IMR-90 (cell line): ENCODE results near the gene SLC35E4. TPM values are rescaled to one million over a fixed set of nuclear protein-coding genes. Genes with fewer than 3 reads are reported as not detected.
"Not testable (repeated sequence)": the region's sequence is repeated elsewhere in the genome, so short reads cannot be mapped to it uniquely, and the experiment has no call there.

Experiments
- ATAC-seq: fragments of 200-7000 bp; cut with Tn5 transposase; 2 replicates; pipeline ENCODE4 v1.9.1; 2020; ENCODE audit warnings: low read depth, mild to moderate bottlenecking, moderate library complexity
- BruUV-seq: library from RNA; stranded (reverse); fragments of 400-500 nt; replicated peaks from 2 replicates; lab custom pipeline; 2021; lab: Mats Ljungman, UMichigan
- CTCF ChIA-PET: fragments of 300-600 bp; formaldehyde crosslinking; extraction: SDS; loops from one replicate; lab custom pipeline; 2021; ENCODE audit warnings: antibody characterized with exemption; lab: Yijun Ruan, JAX
- POLR2A ChIA-PET: fragments of 300-600 bp; sonication (Branson Sonifier 250); formaldehyde crosslinking; loops from one replicate; lab custom pipeline; 2022; ENCODE audit warnings: antibody characterized with exemption; ENCODE audit not compliant: unreplicated experiment; lab: Charles Lee
- DNase-seq: peaks from one replicate; pipeline ENCODE4 v3.0.0; 2013
- H2AFZ ChIP-seq: replicated peaks from 2 replicates; pipeline ENCODE3; 2013; ENCODE audit warnings: low read length, mild to moderate bottlenecking; ENCODE audit not compliant: poor library complexity
- H2AK5ac ChIP-seq: 2 replicates; pipeline ENCODE4 v1.6.1; 2013; ENCODE audit warnings: low read depth, low read length, inconsistent platforms
- H2AK9ac ChIP-seq: replicated peaks from 2 replicates; pipeline ENCODE3; 2013; ENCODE audit warnings: mild to moderate bottlenecking, low read depth, low read length, moderate library complexity; ENCODE audit not compliant: poor library complexity
- H2BK120ac ChIP-seq: 2 replicates; pipeline ENCODE4 v1.6.1; 2013; ENCODE audit warnings: low read depth, low read length, inconsistent platforms
- H2BK15ac ChIP-seq: 3 replicates; pipeline ENCODE4 v1.6.1; 2013; ENCODE audit warnings: low read depth, low read length, inconsistent platforms
- H2BK20ac ChIP-seq: 2 replicates; pipeline ENCODE4 v1.6.1; 2013; ENCODE audit warnings: low read depth, mild to moderate bottlenecking, inconsistent platforms, low read length, moderate library complexity
- H2BK5ac ChIP-seq: 2 replicates; pipeline ENCODE4 v1.6.1; 2013; ENCODE audit warnings: mild to moderate bottlenecking, low read depth, low read length, inconsistent platforms; ENCODE audit not compliant: poor library complexity, severe bottlenecking
- H3K14ac ChIP-seq: replicated peaks from 2 replicates; pipeline ENCODE4 v1.6.1; 2013; ENCODE audit warnings: low read depth, low read length, inconsistent platforms
- H3K18ac ChIP-seq: 2 replicates; pipeline ENCODE4 v1.6.1; 2013; ENCODE audit warnings: low read depth, low read length, control low read depth
- H3K23ac ChIP-seq: 2 replicates; pipeline ENCODE4 v1.6.1; 2013; ENCODE audit warnings: low read depth, low read length, inconsistent platforms
- H3K27ac ChIP-seq: 2 replicates; pipeline ENCODE4 v1.5.1; 2013; ENCODE audit warnings: mild to moderate bottlenecking, control low read depth, low read length; ENCODE audit not compliant: insufficient read depth
- H3K27me3 ChIP-seq: 2 replicates; pipeline ENCODE4 v1.6.1; 2013; ENCODE audit warnings: low read length; ENCODE audit not compliant: control insufficient read depth, insufficient read depth
- H3K36me3 ChIP-seq: 2 replicates; pipeline ENCODE4 v1.6.1; 2013; ENCODE audit warnings: low read length, mixed read lengths; ENCODE audit not compliant: control insufficient read depth, insufficient read depth
- H3K4ac ChIP-seq: 2 replicates; pipeline ENCODE4 v1.6.1; 2013; ENCODE audit warnings: low read depth, low read length, inconsistent platforms
- H3K4me1 ChIP-seq: 2 replicates; pipeline ENCODE4 v1.6.1; 2013; ENCODE audit warnings: low read length, mixed read lengths; ENCODE audit not compliant: control insufficient read depth, insufficient read depth
- H3K4me2 ChIP-seq: 2 replicates; pipeline ENCODE4 v1.6.1; 2013; ENCODE audit warnings: low read depth, mild to moderate bottlenecking, control low read depth, low read length, moderate library complexity
- H3K4me3 ChIP-seq: 2 replicates; pipeline ENCODE4 v1.5.1; 2013; ENCODE audit warnings: low read depth, mild to moderate bottlenecking, control low read depth, low read length, moderate library complexity; ENCODE audit not compliant: insufficient read depth
- H3K56ac ChIP-seq: 2 replicates; pipeline ENCODE4 v1.6.1; 2013; ENCODE audit warnings: low read length, inconsistent platforms; ENCODE audit not compliant: insufficient read depth; ENCODE audit errors: extremely low read depth
- H3K79me1 ChIP-seq, 2 experiments: 2 replicates each; pipeline ENCODE4 v1.6.1; 2013; ENCODE audit warnings: low read length in 2 of 2, inconsistent platforms in 1 of 2, low read depth in 1 of 2
- H3K9ac ChIP-seq: 2 replicates; pipeline ENCODE4 v1.6.1; 2013; ENCODE audit warnings: low read depth, low read length, control low read depth
- H3K9me1 ChIP-seq: 2 replicates; pipeline ENCODE4 v1.6.1; 2013; ENCODE audit warnings: low read length, inconsistent platforms; ENCODE audit not compliant: insufficient read depth
- H3K9me3 ChIP-seq: 2 replicates; pipeline ENCODE4 v1.6.1; 2013; ENCODE audit warnings: low read length; ENCODE audit not compliant: control insufficient read depth, insufficient read depth
- H4K20me1 ChIP-seq: 2 replicates; pipeline ENCODE4 v1.6.1; 2013; ENCODE audit warnings: low read length, inconsistent platforms; ENCODE audit not compliant: insufficient read depth
- H4K5ac ChIP-seq: 2 replicates; pipeline ENCODE4 v1.6.1; 2013; ENCODE audit warnings: mild to moderate bottlenecking, low read depth, low read length, control low read depth
- H4K8ac ChIP-seq, 2 experiments: 2 replicates each; pipeline ENCODE4 v1.6.1; 2013; ENCODE audit warnings: low read depth in 2 of 2, low read length in 2 of 2, control low read depth in 1 of 2, inconsistent platforms in 1 of 2
- H4K91ac ChIP-seq: 2 replicates; pipeline ENCODE4 v1.6.1; 2013; ENCODE audit warnings: low read depth, low read length, inconsistent platforms; ENCODE audit not compliant: insufficient read depth
- WGBS, 2 experiments: methylation state at CpG; one replicate each; pipeline versions ENCODE4 v1.1.5 to v1.1.7; 2013; ENCODE audit warnings: missing lambda C conversion rate in 2 of 2; ENCODE audit not compliant: insufficient read length in 1 of 2; ENCODE audit errors: extremely low coverage in 2 of 2; 5-methylcytosine and 5-hydroxymethylcytosine counted together
- dilution Hi-C: fragments of 300-500 bp; cut with HindIII; formaldehyde crosslinking; loops from one replicate; pipeline ENCODE4 v1.14.3; 2018; ENCODE audit warnings: low sequenced_read_pairs; ENCODE audit not compliant: unreplicated experiment
- in situ Hi-C: fragments of 300-500 bp; cut with MboI; formaldehyde crosslinking; loops from 3 replicates; pipeline ENCODE4 v1.14.3; 2019; ENCODE audit warnings: low sequenced_read_pairs, inconsistent platforms, mixed read lengths
- intact Hi-C: fragments of 100-400 bp; cut with micrococcal nuclease; formaldehyde crosslinking; loops from 2 replicates; pipeline ENCODE4 v1.10.0; 2022
- polyA plus RNA-seq, 3 experiments: library from polyadenylated mRNA; depleted of rRNA; stranded (reverse); fragments of >200 nt; gene quantifications; 2 replicates each; pipeline ENCODE4 v1.2.3, GENCODE V29; 2012; ENCODE audit warnings: low replicate concordance in 1 of 3
- total RNA-seq: library from RNA; depleted of rRNA; stranded (reverse); fragments of >200 nt; gene quantifications from 2 replicates; pipeline ENCODE4 v1.2.3, GENCODE V29; 2012

The SLC35E4 gene
- total and polyA plus RNA-seq, 2 of the 4 experiments (the other 2 are of a cell fraction), result 5.7 to 6.8 TPM

DNA sequence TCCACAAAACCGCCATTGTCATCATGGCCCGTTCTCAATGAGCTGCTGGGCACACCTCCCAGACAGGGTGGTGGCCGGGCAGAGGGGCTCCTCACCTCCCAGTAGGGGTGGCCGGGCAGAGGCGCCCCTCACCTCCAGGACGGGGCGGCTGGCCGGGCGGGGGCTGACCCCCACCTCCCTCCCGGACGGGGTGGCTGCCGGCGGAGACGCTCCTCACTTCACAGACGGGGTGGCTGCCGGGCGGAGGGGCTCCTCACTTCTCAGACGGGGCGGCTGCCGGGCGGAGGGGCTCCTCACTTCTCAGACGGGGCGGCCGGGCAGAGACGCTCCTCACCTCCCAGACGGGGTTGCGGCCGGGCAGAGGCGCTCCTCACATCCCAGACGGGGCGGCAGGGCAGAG is 4.1 kb upstream of the SLC35E4 start:
- H3K4me1 ChIP-seq, result peaks cover 12% of the 10 kb centered on the region
- H2AFZ ChIP-seq, H2BK20ac ChIP-seq, H3K18ac ChIP-seq, H4K91ac ChIP-seq, H4K5ac ChIP-seq, H3K9me3 ChIP-seq, H3K14ac ChIP-seq, H3K79me1 ChIP-seq, H3K23ac ChIP-seq, H4K20me1 ChIP-seq, H2BK120ac ChIP-seq, ATAC-seq, H2BK5ac ChIP-seq, H3K4me3 ChIP-seq, H3K9me1 ChIP-seq, CTCF ChIA-PET, H2BK15ac ChIP-seq, H4K8ac ChIP-seq, H3K27me3 ChIP-seq, H3K4me2 ChIP-seq, H3K56ac ChIP-seq, DNase-seq, H3K36me3 ChIP-seq, BruUV-seq, dilution Hi-C loops, H3K9ac ChIP-seq, H2AK9ac ChIP-seq, H3K27ac ChIP-seq, H3K4ac ChIP-seq, H2AK5ac ChIP-seq, intact Hi-C loops, POLR2A ChIA-PET: not testable (repeated sequence)
- no CpG with 5 or more reads among the region's 31 CpGs for WGBS, 2 experiments
- in situ Hi-C loops, result loop anchor here (5.0 to 10.0 kb wide), 2 partner anchors 126 to 293 kb away; no protein-coding TSS in a partner anchor
